WTC11 (cell line): ENCODE results near the gene TTLL11. TPM values are rescaled to one million over a fixed set of nuclear protein-coding genes. Genes with fewer than 3 reads are reported as not detected.

Experiments used
- ATAC-seq: fragments of 200-7000 bp; cut with Tn5 transposase; 2 replicates; pipeline ENCODE4 v1.10.0; 2021; ENCODE audit warnings: mild to moderate bottlenecking, moderate library complexity
- CTCF ChIA-PET: fragments of 300-600 bp; sonication (Branson Sonifier 250); formaldehyde crosslinking; loops from one replicate; lab custom pipeline; 2021; ENCODE audit warnings: antibody characterized with exemption; lab: Charles Lee
- POLR2A ChIA-PET: fragments of 350-600 bp; sonication (Branson Sonifier 250); formaldehyde crosslinking; loops from one replicate; lab custom pipeline; 2021; ENCODE audit warnings: antibody characterized with exemption; lab: Charles Lee
- DNase-seq: peaks from one replicate; pipeline ENCODE4 v3.0.0; 2021; ENCODE audit warnings: low spot score
- H3K27ac Mint-ChIP-seq: 2 replicates; pipeline ENCODE4 v1.8.0; 2021; ENCODE audit warnings: mixed read lengths
- H3K27me3 Mint-ChIP-seq: 2 replicates; pipeline ENCODE4 v1.8.0; 2021; ENCODE audit warnings: low read depth, mild to moderate bottlenecking, moderate library complexity, mixed read lengths
- H3K36me3 Mint-ChIP-seq: 2 replicates; pipeline ENCODE4 v1.8.0; 2021; ENCODE audit warnings: mixed read lengths
- H3K4me1 Mint-ChIP-seq: 2 replicates; pipeline ENCODE4 v1.8.0; 2022; ENCODE audit warnings: mixed read lengths
- H3K4me3 Mint-ChIP-seq: 2 replicates; pipeline ENCODE4 v1.8.0; 2021; ENCODE audit warnings: mild to moderate bottlenecking, moderate library complexity, mixed read lengths
- H3K9me3 Mint-ChIP-seq: 2 replicates; pipeline ENCODE4 v1.8.0; 2021; ENCODE audit warnings: mixed read lengths
- ATF1 ChIP-seq: sonication (generic); formaldehyde crosslinking; IDR thresholded peaks from 2 replicates; pipeline ENCODE4 v1.8.1; 2023; ENCODE audit warnings: mild to moderate bottlenecking, moderate library complexity, missing genetic modification reagents
- CBFB ChIP-seq: sonication (generic); formaldehyde crosslinking; IDR thresholded peaks from 2 replicates; pipeline ENCODE4 v1.8.1; 2022; ENCODE audit warnings: mild to moderate bottlenecking, low read depth, missing genetic modification reagents
- EMX1 ChIP-seq: fragments of 250-450 bp; sonication (Bioruptor Pico); IDR thresholded peaks from 2 replicates; pipeline ENCODE4 v1.8.0; 2021; ENCODE audit warnings: mild to moderate bottlenecking
- JUN ChIP-seq: sonication (generic); formaldehyde crosslinking; IDR thresholded peaks from 2 replicates; pipeline ENCODE4 v1.8.0; 2023; ENCODE audit warnings: mild to moderate bottlenecking, missing genetic modification reagents
- MXD4 ChIP-seq: fragments of 250-450 bp; sonication (Bioruptor Pico); IDR thresholded peaks from 2 replicates; pipeline ENCODE4 v1.8.0; 2021; ENCODE audit warnings: mild to moderate bottlenecking, moderate library complexity, borderline replicate concordance
- MYBL2 ChIP-seq: sonication (generic); formaldehyde crosslinking; IDR thresholded peaks from 2 replicates; pipeline ENCODE4 v1.8.1; 2023; ENCODE audit warnings: mild to moderate bottlenecking, moderate library complexity, missing genetic modification reagents
- NR3C1 ChIP-seq: sonication (generic); formaldehyde crosslinking; conservative IDR thresholded peaks from 2 replicates; pipeline ENCODE4 v1.8.1; 2023; ENCODE audit warnings: low read depth, mild to moderate bottlenecking, missing genetic modification reagents
- OVOL2 ChIP-seq: fragments of 250-450 bp; sonication (Bioruptor Pico); IDR thresholded peaks from 2 replicates; pipeline ENCODE4 v1.9.0; 2021; ENCODE audit warnings: mild to moderate bottlenecking, borderline replicate concordance
- SMAD4 ChIP-seq: sonication (generic); formaldehyde crosslinking; IDR thresholded peaks from 2 replicates; pipeline ENCODE4 v1.8.0; 2022; ENCODE audit warnings: mild to moderate bottlenecking, missing genetic modification reagents
- TEAD4 ChIP-seq: sonication (generic); formaldehyde crosslinking; IDR thresholded peaks from 2 replicates; pipeline ENCODE4 v1.8.0; 2022; ENCODE audit warnings: mild to moderate bottlenecking, missing genetic modification reagents
- TP53 ChIP-seq: sonication (generic); formaldehyde crosslinking; IDR thresholded peaks from 2 replicates; pipeline ENCODE4 v1.8.1; 2023; ENCODE audit warnings: mild to moderate bottlenecking, missing genetic modification reagents
- ZNF121 ChIP-seq: sonication (generic); formaldehyde crosslinking; IDR thresholded peaks from 2 replicates; pipeline ENCODE4 v1.8.0; 2023; ENCODE audit warnings: missing genetic modification reagents
- ZNF219 ChIP-seq: sonication (generic); formaldehyde crosslinking; IDR thresholded peaks from 2 replicates; pipeline ENCODE4 v1.8.0; 2023; ENCODE audit warnings: missing genetic modification reagents, mild to moderate bottlenecking, borderline replicate concordance
- ZNF263 ChIP-seq: sonication (generic); formaldehyde crosslinking; IDR thresholded peaks from 2 replicates; pipeline ENCODE4 v1.8.1; 2022; ENCODE audit warnings: low read depth, mild to moderate bottlenecking, moderate library complexity, missing genetic modification reagents
- ZNF416 ChIP-seq: fragments of 250-450 bp; sonication (Bioruptor Pico); IDR thresholded peaks from 2 replicates; pipeline ENCODE4 v1.9.0; 2021; ENCODE audit warnings: mild to moderate bottlenecking, inconsistent platforms
- total RNA-seq: library from RNA; stranded (reverse); gene quantifications from 3 replicates; pipeline ENCODE4 v1.2.3, GENCODE V29; 2021
- TF ChIP-seq, protein P1 (sequence below): sonication (generic); formaldehyde crosslinking; IDR thresholded peaks from 2 replicates; pipeline ENCODE4 v1.8.0; 2023; ENCODE audit warnings: missing genetic modification reagents
- TF ChIP-seq, protein P2 (sequence below): sonication (generic); formaldehyde crosslinking; IDR thresholded peaks from 2 replicates; pipeline ENCODE4 v1.8.0; 2023; ENCODE audit warnings: missing genetic modification reagents, mild to moderate bottlenecking, borderline replicate concordance
- TF ChIP-seq, protein P3 (sequence below): fragments of 200-600 bp; IDR thresholded peaks from 2 replicates; pipeline ENCODE4 v1.8.0; 2022; ENCODE audit warnings: antibody characterized with exemption

The TTLL11 gene
- total RNA-seq, 1 experiment from 2014 or later: 1.1 TPM

DNA sequence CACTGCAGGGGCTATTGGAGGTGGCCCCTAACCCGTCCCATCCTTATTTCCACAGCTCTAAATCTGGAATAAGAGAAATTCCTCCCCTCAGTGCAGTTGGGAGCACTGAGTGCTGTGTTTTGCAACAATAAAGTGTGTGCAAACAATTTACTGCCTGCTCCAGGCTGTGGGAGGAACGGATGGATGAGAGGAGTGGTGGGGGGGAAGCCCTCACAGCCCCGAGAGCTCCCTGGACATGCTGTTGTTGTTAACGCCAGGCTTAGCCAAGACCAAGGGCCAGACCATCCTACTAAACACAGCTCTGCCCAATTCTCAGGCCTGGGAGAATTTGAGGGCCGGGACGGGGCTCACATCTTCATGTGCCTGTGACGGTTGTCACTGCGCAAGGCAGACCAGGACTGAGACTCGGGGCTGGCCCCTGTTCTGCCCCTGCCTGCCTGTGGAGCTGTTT lies 241.4 kb downstream of the TTLL11 start (continued):
- TF ChIP-seq, protein P1, sequence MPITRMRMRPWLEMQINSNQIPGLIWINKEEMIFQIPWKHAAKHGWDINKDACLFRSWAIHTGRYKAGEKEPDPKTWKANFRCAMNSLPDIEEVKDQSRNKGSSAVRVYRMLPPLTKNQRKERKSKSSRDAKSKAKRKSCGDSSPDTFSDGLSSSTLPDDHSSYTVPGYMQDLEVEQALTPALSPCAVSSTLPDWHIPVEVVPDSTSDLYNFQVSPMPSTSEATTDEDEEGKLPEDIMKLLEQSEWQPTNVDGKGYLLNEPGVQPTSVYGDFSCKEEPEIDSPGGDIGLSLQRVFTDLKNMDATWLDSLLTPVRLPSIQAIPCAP (CRISPR knock-in tag): no peak
- TF ChIP-seq JUN (no peak), EMX1 (CRISPR knock-in tag) (no peak), SMAD4 (CRISPR knock-in tag) (no peak)
- TF ChIP-seq, protein P2, sequence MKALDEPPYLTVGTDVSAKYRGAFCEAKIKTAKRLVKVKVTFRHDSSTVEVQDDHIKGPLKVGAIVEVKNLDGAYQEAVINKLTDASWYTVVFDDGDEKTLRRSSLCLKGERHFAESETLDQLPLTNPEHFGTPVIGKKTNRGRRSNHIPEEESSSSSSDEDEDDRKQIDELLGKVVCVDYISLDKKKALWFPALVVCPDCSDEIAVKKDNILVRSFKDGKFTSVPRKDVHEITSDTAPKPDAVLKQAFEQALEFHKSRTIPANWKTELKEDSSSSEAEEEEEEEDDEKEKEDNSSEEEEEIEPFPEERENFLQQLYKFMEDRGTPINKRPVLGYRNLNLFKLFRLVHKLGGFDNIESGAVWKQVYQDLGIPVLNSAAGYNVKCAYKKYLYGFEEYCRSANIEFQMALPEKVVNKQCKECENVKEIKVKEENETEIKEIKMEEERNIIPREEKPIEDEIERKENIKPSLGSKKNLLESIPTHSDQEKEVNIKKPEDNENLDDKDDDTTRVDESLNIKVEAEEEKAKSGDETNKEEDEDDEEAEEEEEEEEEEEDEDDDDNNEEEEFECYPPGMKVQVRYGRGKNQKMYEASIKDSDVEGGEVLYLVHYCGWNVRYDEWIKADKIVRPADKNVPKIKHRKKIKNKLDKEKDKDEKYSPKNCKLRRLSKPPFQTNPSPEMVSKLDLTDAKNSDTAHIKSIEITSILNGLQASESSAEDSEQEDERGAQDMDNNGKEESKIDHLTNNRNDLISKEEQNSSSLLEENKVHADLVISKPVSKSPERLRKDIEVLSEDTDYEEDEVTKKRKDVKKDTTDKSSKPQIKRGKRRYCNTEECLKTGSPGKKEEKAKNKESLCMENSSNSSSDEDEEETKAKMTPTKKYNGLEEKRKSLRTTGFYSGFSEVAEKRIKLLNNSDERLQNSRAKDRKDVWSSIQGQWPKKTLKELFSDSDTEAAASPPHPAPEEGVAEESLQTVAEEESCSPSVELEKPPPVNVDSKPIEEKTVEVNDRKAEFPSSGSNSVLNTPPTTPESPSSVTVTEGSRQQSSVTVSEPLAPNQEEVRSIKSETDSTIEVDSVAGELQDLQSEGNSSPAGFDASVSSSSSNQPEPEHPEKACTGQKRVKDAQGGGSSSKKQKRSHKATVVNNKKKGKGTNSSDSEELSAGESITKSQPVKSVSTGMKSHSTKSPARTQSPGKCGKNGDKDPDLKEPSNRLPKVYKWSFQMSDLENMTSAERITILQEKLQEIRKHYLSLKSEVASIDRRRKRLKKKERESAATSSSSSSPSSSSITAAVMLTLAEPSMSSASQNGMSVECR (CRISPR knock-in tag): no peak

DNA sequence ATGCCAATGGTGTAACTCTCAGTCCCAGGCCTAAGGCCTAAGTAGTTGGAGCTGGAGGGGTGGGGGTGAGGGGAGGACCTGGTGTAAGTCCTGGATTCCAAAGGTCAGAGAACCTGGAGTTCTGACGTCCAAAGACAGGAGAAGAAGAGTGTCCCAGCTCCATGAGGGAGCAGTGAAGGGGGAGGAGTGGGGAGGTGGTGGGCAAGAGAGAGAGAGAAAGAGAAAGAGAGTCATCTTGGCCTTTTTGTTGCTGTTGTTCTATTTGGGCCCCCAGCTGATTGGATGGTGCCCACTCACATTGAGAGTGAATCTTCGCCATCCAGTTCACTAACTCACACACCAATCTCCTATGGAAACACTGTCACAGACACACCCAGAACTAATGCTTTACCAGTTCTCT lies 242.7 kb downstream of the TTLL11 start:
- POLR2A ChIA-PET: interaction anchor here (0.7 kb wide), 1 partner anchor 102 kb away, joined by 8 read pairs; no protein-coding TSS in a partner anchor
- ATAC-seq (no peak), DNase-seq (no peak)
- CTCF ChIA-PET: no interaction called here
- H3K4me3 Mint-ChIP-seq: no peak overlapping the region
- 0 out of 2 replicates have a peak, but pooled peaks cover 3% of the 10 kb centered on the region for H3K4me1 Mint-ChIP-seq
- no peak overlapping the region for H3K27ac Mint-ChIP-seq
- peaks cover 19% of the 10 kb centered on the region for H3K9me3 Mint-ChIP-seq
- no peaks in the 10 kb centered on the region; the same call in 1 of the 2 replicates for H3K27me3 Mint-ChIP-seq
- TF ChIP-seq OVOL2 (no peak), ZNF263 (CRISPR knock-in tag) (no peak), MXD4 (CRISPR knock-in tag) (no peak), TP53 (no peak), ATF1 (CRISPR knock-in tag) (no peak)
- H3K36me3 Mint-ChIP-seq: 0 out of 2 replicates have a peak, but pooled peaks cover 8% of the 10 kb centered on the region

DNA sequence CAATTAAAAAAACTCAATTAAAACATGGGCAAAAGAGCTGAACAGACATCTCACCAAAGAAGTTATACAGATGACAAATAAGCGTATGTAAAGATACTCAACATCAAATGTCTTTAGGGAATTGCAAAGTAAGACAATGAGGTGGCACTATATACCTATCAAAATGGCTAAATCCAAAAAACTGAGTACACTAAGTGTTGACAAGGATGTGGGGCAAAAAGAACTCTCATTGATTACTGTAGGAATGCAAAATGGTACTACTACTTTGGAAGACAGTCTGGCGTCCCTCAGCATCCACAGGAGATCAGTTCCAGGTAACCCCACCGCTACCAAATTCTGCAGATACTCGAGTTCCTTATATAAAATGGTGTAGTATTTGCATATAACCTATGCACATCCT lies 243.6 kb downstream of the TTLL11 start:
- ATAC-seq (no peak), DNase-seq (no peak)
- ChIA-PET POLR2A (no interaction called here), CTCF (no interaction called here)
- Mint-ChIP-seq H3K27me3 (no peaks in the 10 kb centered on the region; the same call in 1 of the 2 replicates), H3K27ac (no peak overlapping the region), H3K9me3 (peaks cover 26% of the 10 kb centered on the region), H3K36me3 (0 out of 2 replicates have a peak, but pooled peaks cover 8% of the 10 kb centered on the region), H3K4me3 (no peak overlapping the region), H3K4me1 (no peaks in the 10 kb centered on the region)
- no peak for TF ChIP-seq TEAD4 (CRISPR knock-in tag)
- no peak for TF ChIP-seq ZNF121 (CRISPR knock-in tag)
- no peak for TF ChIP-seq MYBL2 (CRISPR knock-in tag)

DNA sequence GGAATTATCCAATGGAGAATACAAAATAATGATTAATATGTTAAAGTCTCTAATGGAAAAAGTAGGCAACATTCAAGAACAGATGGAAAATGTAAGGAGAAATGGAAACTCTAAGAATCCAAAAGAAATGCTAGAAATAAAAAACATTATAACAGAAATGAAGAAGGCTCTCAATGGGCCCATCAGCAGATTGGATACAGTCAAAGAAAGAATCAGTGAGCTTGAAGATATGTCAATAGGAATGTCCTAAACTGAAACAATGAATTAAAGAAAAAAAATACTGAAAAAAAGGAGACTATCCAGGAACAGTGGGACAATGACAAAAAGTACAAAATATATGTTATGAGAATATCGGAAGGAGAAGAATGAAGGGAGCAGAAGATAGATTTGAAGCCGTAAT lies 248.5 kb downstream of the TTLL11 start:
- ChIA-PET CTCF (no interaction called here), POLR2A (no interaction called here)
- Mint-ChIP-seq H3K27me3 (no peaks in the 10 kb centered on the region; the same call in 1 of the 2 replicates), H3K4me1 (0 out of 2 replicates have a peak, but pooled peaks cover 2% of the 10 kb centered on the region), H3K27ac (no peak overlapping the region), H3K36me3 (0 out of 2 replicates have a peak, but pooled peaks cover 8% of the 10 kb centered on the region), H3K9me3 (peaks cover 32% of the 10 kb centered on the region), H3K4me3 (no peak overlapping the region)
- DNase-seq (no peak), ATAC-seq (no peak)
- TF ChIP-seq NR3C1 (no peak), ZNF219 (CRISPR knock-in tag) (no peak), CBFB (no peak), SMAD4 (CRISPR knock-in tag) (no peak), MXD4 (CRISPR knock-in tag) (no peak), ZNF263 (CRISPR knock-in tag) (no peak), ZNF416 (CRISPR knock-in tag) (no peak), TP53 (no peak)
- TF ChIP-seq, protein P2 (CRISPR knock-in tag): no peak
- TF ChIP-seq, protein P3, sequence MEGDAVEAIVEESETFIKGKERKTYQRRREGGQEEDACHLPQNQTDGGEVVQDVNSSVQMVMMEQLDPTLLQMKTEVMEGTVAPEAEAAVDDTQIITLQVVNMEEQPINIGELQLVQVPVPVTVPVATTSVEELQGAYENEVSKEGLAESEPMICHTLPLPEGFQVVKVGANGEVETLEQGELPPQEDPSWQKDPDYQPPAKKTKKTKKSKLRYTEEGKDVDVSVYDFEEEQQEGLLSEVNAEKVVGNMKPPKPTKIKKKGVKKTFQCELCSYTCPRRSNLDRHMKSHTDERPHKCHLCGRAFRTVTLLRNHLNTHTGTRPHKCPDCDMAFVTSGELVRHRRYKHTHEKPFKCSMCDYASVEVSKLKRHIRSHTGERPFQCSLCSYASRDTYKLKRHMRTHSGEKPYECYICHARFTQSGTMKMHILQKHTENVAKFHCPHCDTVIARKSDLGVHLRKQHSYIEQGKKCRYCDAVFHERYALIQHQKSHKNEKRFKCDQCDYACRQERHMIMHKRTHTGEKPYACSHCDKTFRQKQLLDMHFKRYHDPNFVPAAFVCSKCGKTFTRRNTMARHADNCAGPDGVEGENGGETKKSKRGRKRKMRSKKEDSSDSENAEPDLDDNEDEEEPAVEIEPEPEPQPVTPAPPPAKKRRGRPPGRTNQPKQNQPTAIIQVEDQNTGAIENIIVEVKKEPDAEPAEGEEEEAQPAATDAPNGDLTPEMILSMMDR: no peak
